Kidney glomerular epithelial cell (primary cell): ENCODE results near the gene YARS2.
"Not testable (repeated sequence)": the region's sequence is repeated elsewhere in the genome, so short reads cannot be mapped to it uniquely, and the experiment has no call there.

Experiments
- DNase-seq: peaks from one replicate; lab custom pipeline; 2025; lab: John Stamatoyannopoulos, UW

Gene YARS2

GRCh38 chr12:32743264-32743663, 12.4 kb downstream of the YARS2 start:
- DNase-seq: no peak

DNA sequence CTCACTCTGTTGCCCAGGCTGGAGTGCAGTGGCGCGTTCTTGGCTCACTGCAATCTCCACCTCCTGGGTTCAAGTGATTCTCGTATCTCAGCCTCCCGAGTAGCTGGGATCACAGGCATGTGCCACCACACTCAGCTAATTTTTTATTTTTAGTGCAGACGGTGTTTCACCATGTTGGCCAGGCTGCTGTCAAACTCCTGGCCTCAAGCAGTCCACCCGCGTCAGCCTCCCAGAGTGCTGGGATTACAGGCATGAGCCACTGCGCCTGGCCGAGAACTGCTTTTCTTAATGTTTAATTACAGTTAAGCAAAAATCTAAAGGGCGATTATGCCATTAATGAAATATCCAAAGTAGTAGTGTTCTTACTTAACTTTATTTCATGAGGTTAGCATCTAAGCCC, 13.6 kb downstream of the YARS2 start:
- no peak for DNase-seq

GRCh38 chr12:32739279-32739678, 16.4 kb downstream of the YARS2 start:
- DNase-seq: no peak

DNA sequence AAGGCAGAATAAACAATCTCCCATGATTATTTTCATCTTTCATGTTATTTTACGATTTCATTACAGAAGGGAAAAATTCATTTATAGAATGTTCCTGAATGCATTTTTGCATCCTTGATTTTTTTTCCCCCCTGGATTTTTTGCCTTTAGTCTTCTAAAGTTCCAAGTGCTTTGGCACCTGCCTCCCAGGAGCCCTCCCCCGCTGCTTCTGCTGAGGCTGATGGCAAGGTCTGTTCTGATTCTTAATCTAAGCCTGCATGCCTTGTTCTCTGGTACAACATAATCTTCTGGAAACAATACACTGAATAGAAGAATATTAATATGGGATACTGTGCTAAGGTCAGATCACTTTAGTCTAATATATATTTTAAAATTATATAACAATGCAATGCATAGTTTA, 18.0 kb downstream of the YARS2 start:
- DNase-seq: no peak

DNA sequence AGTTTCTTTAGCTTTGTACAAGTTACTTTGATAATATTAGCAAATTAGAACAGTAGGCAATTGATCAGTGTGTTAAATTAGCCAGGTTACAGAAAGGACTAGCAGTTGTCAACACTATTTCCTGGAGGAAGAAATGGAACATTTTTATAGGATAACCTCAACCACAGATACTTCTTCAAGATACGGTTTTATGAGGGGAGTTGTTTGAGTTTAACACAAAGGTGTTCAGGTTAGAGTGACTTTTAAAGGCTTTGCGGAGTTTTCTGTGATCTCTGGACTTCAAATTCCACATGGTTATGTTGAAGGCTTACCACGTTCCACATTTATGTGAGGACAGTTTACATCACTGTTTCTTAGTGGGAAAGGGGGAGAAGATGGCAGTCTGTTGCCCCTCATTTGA, 19.3 kb downstream of the YARS2 start:
- no peak for DNase-seq

DNA sequence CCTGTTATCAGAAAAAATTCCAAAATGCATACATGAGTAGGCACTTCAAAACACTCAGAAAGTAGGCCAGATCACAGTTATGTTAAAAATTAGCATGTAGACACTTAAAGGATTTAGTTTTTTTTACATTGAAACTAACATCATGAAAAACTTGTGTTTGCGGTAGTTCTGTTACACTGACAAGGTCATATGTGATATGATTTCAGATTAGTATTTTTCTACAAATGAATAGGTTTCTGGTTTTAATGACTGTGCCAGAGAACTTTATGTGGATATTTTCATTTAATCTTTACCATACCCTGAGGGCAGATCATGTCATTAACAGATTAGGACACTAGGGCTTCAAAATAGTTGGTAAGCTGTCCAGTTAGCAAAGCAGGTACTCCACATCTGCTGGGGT, 20.7 kb downstream of the YARS2 start:
- no peak for DNase-seq

DNA sequence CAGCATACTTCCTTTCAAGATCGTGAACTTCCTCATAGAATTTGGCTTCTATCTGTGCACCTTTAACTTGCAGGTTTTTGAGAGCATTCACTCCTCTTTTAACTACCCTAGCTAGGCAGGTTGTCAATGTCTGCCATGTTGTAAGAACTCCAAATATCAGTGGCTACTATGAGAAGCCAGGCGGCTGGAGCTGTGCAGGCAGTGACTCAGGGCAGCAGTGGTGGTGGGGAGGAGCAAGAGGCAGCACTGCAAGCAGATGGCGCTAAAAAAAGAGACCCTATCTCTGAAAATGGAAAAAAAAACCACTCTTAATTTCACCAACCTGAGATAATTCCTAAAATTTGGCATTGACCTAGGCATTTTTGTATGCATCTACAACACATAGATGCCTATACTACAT, 28.5 kb downstream of the YARS2 start:
- DNase-seq: no peak

GRCh38 chr12:32726286-32726685, 29.4 kb downstream of the YARS2 start:
- no peak for DNase-seq

DNA sequence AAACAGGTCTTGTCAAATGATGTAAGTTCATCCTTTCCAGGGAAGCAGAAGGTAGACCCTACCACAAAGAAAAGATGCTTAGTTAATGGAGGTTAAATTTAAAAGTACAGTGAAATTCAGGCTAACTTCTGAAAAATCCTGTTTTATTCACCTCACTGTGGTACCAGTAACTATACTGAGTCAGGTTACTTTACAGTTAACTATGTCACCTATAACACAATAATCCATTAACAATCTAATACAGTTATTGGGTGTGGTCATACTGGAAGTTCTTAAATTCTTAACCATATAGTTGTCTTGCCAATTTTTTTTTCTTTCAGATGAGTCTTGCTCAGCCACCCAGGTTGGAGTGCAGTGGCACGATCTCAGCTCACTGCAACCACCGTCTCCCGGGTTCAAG, 30.4 kb downstream of the YARS2 start:
- DNase-seq: not testable (repeated sequence)

- DNase-seq: no peak
These were observed 36.8 kb downstream of the YARS2 start for GRCh38 chr12:32718926-32719325.

GRCh38 chr12:32714772-32715171, 40.9 kb downstream of the YARS2 start:
- no peak for DNase-seq

DNA sequence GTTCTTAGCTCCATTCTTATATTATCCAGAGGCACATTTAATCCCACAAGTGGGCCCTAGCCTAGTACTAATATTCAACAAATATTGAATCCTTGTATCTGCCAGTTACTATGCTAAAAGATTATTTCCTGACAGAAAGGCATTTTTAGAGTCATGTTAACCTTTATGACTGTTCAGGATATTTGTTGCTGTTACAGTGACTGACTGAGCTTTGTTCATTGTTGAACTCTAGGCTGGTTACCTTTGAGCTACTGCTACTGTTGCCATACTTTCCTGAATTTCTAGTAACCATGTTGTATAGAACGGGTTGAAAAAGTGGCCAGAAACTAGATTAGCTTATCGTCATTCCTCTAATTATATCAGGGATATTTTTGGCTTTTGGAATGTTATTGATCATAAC, 46.8 kb downstream of the YARS2 start:
- DNase-seq: no peak

DNA sequence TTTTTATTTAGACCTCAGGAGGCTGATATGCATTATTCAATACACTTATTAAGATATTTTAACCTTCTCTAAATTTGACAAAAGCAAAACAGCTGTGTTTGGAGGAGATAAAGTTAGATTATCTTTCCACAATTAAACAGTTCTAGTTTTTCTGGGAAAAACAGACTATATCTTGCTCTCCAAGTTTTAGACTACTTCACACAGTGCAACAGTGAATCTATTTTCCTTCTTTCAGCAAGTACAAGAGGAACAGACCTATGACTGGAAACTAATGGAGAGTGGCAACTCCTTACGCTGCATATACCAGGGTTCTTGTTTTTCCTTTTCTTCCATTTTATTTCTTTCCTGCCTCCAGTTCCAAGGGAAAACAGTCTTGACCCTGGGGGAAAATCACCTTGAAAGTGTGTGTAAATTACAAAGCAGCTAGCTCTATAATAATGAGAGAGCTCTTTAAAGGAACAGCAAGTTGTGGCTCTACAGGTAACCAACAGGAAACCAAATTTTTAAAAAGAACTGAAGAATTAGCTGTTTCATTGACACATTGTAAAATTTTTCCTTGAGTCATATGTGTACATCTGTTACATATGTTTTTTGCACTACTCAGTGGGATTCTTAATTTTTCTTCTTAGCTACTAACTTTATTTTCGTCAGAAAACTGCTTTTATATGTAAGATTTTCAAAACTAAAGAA, 49.2 kb downstream of the YARS2 start:
- no peak for DNase-seq

- DNase-seq: no peak
These were observed 49.9 kb downstream of the YARS2 start for GRCh38 chr12:32705783-32706182.

DNA sequence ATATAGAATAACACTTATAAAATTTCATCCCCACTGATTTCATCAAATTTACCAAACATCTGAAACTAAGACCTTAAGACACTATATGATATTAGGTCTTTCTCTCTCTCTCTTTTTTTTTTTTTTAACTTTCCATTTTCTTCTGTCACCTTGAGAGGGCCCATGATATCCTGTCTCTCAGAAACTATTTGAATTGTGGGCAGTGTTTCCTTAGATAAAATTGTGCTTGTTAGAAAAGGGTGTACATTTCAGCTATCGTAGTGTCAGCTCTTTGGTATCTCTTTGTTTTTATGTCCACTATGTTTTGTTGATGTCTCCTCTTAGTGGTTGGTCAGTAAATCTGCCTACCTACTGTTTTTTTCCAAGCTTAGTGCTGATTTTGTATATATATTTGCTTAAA, 52.8 kb downstream of the YARS2 start:
- no peak for DNase-seq

DNA sequence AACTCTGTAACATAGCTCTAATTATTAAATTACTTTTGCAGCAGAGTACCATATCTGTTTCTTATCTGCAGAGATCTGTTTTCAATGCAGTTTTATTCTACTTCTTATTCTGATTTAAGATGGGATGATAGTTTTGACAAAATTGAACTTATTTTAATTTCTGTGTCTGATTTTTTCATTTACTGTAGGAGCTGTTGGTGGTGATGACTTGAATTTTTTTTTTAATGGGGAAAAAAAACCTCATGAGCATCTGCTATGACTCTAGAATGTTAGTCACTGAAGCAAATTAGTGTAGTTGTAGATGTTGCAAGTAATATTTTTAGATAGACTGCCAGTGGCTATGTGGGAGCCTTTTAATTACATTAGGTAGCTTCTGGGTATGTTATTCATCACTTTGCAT, 53.2 kb downstream of the YARS2 start:
- no peak for DNase-seq

- DNase-seq: not testable (repeated sequence)
These were observed 56.3 kb downstream of the YARS2 start for GRCh38 chr12:32699437-32699836.

GRCh38 chr12:32698285-32698684, 57.4 kb downstream of the YARS2 start:
- no peak for DNase-seq

GRCh38 chr12:32697445-32697844, 58.3 kb downstream of the YARS2 start:
- DNase-seq: no peak
